DMS53 treated with DMSO at 0.1 percent for 48 hours (cell line): ENCODE measurements around the gene PMVK.
A peak's percentile ranks its signal among the peaks of the same experiment; 100 is the strongest.

Experiments used
- DNase-seq: peaks from one replicate; lab custom pipeline; 2025; ENCODE audit not compliant: unreplicated experiment; lab: John Stamatoyannopoulos, UW

Gene PMVK

DNA sequence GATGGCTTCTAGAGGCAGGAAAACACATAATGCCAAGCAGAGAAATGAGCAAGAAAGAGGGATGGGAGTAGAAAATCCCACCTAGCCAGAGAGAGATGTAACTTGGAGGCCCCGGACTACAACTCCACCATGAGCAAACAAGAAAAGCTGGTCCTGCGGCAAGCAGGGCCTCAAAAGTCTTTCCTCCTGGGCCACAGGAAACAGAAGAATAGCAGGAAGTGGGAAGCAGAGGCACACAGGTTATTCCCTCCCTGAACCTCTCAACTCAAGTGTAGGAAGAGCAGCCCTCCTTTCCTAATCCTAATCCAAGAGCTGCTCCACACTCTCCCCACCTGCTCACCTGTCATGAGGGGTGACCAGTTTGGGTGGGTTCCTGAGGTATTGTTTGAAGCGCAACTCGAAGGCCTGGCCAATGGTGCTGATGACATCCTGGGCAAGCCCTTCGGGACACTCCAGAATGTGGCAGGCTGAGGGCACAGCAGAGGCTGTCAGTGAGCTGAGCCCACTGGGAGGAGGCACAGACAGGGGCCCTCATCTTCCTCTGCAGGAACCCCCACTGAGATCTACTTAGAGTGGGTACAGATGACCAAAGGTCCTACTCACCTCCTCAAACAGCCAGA lies 30.9 kb upstream of the PMVK start:
- no peak for DNase-seq

DNA sequence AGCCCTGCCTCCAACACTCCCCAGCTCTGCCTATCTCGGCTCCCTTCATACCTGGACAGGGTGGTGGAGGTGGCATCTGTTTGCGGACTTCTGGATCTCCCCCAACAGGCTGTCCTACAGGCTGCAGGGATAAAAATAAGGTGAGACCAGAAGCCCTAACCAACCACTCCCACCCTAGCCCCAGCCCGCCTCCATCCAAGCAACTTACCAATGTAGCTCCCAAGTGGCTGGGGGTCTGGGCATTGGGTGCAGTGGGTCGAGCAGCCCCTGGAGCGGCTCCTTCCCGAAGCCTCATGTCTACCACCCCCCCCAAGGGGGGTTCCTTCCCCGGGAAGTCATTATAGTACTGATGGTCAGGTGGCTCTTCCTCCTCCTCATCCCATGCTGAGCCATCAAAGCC lies 29.6 kb upstream of the PMVK start:
- DNase-seq, result no peak

GRCh38 chr1:154964359-154964758 lies 27.8 kb upstream of the PMVK start:
- DNase-seq, result no peak

DNA sequence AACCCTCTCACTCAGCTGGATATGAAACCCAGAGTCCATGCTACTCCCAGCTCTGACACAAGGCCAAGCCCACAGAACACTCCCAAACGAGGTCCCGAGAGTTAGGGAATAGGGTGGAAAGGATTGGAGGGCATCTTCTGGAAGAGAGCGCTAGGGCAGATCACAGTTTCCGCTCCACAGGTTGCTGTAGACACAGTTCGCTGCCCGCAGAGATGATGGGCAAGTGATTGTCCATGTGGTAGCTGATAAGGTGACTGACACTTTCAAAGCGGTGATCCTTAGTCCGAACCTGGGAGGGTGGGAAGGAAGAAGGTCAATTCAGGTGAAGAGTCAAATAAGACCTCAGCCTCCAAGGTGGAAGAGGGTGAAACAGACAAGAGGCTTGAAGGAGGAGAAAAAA lies 27.1 kb upstream of the PMVK start:
- DNase-seq, result no peak

GRCh38 chr1:154962795-154963330 lies 26.3 kb upstream of the PMVK start:
- DNase-seq, result no peak

DNA sequence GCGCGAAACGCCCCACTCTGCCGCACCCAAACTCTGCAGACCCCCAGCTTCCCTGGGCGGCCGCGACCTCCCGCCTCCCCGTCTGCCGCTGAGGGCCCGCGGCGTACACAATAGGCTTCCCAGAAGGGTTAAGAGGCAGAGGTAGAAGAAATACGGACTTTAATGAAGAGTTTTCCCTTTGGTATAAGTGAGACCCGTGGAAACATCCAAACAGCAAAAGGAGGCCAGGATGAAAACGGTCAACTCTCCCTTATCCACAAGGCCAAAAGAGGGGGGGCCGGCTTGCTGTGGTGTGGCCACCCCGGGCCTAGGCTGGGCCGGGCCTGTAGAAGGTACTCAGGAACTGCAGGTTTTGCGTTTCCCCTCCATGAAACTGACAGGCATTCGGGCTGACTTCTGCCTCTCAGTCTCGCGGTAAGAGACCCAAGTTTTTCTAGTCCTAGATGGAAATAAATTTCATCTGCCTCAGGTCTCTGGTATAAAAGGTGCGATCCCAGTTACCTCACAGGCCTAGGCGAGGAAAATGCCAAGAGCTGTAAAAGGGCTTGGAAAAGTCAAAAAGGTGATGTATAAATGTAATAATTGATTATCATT lies 25.7 kb upstream of the PMVK start:
- DNase-seq, result peak; percentile 7

- DNase-seq, result peak; percentile 66
Measured at GRCh38 chr1:154961207-154962155, 25.0 kb upstream of the PMVK start, which contains the start of gene PYGO2. PYGO2 (minus strand) TSS chr1:154961782; CDS start chr1:154961576, 206 bp downstream.

DNA sequence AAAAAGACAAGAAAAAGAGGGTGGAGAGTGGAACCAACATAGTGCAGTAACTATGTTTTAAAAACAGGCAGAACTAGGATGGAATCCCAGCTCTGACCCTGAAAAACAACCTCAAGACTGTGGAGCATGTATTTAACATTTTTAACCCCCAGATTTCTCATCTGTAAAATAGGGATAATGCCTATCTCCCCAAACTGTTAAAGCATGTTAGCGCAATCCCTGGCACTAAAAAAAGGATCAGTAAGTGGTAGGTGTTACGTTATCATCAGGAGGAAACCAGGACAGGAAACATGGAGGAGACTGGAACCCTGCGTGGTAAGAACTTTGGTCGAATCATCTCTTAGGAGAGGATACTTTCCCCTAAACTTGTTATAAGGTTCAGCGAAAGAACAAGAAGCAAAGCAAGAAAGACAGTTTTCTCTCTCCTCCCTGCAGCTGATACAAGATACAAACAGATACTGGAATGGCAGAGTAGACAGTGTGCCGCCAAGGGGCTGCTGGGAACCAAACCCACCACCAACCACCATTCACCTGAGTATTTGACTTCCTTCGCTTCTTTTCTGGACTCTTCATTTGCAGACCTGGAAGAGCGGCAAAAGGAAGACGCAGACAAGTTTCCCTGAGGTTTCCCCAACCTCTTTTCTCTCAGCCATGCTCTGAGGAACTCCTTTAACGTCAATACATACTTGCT lies 24.1 kb upstream of the PMVK start:
- peak; percentile 11 for DNase-seq

- DNase-seq, result no peak
Measured at GRCh38 chr1:154959426-154959780, 22.9 kb upstream of the PMVK start.

GRCh38 chr1:154958681-154959425 lies 22.3 kb upstream of the PMVK start:
- no peak for DNase-seq

DNA sequence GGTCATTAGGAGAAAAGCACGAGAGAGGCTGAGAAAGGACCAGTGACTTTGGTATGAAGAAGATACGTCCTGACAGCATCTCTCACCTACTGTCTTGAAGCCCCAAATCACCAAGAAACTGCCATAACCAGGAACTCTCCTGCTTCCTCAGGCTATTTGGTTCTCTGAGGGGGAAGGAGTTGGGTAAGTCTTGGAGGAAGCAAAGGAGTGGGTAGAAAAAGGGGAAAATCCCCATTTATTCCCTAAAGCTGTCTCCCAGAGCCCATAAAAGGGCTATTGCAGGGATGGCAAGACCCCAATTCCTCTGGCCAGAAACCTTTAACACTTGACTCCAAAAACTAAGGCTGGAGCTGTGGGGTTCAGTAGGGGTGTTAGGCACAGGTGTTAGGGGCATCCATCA lies 21.5 kb upstream of the PMVK start:
- no peak for DNase-seq

- no peak for DNase-seq
Measured at GRCh38 chr1:154957091-154957657, 20.7 kb upstream of the PMVK start.

DNA sequence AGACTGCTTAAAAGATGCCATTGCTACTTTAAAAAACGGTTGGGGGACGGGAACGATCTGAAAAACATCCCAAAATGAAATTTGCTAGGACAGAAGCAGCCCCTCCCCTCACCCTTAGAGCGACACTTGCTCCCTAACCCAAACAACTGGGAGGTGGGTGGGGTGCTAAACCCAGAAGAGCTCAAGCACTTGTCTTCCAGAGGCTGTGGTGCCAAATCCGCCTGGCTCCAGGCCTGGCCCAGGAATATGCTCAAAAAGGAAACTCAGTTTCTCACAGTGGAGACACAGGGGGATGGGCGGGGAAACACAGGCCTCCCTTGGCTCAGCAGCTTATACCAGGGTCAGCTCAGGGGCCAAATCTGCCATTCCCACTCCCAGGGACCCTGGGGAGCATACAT lies 20.0 kb upstream of the PMVK start:
- no peak for DNase-seq

- DNase-seq, result peak; percentile 89
Measured at GRCh38 chr1:154955718-154956543, 19.4 kb upstream of the PMVK start, which contains the start of gene PBXIP1. PBXIP1 (minus strand) TSS chr1:154956099; CDS start chr1:154953721, 2,378 bp downstream.

DNA sequence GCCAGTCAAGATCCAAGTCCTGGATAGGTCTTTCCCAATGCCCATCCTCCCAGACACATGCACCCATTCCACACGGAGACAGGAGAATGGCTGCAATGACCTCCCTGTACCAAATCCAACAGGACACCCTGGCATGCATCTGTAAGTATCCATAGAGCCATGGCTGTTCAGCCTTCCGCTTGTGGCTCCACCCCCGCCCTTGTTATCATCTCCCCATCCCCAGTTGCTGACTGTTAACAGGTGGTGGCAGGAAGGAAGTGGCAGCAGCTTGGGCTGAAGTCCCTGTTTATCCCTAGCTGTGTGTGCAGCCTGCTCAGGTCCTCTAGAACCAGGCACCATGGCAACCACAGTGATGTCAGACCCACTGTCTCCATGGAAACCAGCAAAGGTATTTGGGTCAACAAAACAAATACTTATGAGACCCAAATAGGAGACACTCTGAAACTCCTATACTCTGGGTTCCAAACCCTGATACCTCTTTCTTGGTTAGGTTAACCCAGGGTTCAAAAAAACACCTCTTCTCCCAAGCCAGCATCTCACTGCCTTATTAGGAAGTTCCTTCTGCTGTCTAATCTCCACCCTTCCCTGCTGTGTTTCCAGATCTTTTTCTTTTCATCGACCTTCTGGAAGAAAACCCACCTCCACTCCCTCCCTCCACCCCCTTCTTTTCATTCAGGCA lies 18.7 kb upstream of the PMVK start:
- peak; percentile 84 for DNase-seq

DNA sequence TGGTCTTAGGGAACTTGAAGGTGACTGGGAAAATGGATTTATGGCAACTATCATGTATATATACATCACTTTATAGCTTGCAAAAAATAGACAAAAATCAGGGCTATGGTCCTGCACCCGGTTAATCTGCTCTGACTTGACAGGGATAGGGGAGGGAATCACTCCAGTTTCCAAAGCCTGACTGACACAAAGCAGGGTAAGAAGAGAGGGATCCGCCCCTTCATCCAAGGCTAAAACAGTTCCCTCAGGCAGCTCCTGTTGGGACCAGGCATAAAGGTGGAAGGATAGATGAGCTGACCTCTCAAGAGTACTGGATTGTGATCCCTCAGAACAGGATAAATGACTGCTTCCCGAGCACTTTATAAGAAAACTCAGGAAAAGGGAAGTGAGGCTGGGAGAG lies 18.0 kb upstream of the PMVK start:
- no peak for DNase-seq

GRCh38 chr1:154953611-154954038 lies 17.1 kb upstream of the PMVK start:
- no peak for DNase-seq

DNA sequence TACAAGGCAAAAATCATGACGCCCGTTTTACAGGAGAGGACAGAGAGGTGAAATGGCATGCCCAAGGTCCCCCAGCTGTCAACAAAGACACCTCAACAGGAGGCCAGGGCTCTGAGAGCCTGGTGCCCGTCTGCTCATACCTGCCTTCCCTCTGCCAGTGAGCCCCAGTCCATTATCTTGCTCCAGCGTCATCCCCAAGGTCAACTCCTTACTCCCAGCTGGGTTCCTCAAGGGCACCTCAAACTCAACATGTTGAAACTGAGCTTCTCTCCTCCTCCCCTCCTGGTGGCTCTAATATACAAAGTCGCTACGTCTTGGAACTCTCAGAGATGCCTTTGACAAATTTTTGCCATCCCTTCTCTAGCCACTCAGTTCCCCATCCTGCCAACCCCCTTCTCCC lies 16.1 kb upstream of the PMVK start:
- no peak for DNase-seq
